Activated CD8-positive, alpha-beta memory T cell treated with anti-CD3 and anti-CD28 coated beads, Interleukin-2, amount 50 U/mL, for 24 hours (primary cell): Measurements from ENCODE around the gene TBC1D22A.

ENCODE experiments used
- DNase-seq: peaks from one replicate; pipeline ENCODE4 v3.0.0-alpha.2; 2020; ENCODE audit errors: extremely low read depth

The TBC1D22A gene

GRCh38 chr22:46907241-46908215, 145.1 kb downstream of the TBC1D22A start:
- DNase-seq: no peak

DNA sequence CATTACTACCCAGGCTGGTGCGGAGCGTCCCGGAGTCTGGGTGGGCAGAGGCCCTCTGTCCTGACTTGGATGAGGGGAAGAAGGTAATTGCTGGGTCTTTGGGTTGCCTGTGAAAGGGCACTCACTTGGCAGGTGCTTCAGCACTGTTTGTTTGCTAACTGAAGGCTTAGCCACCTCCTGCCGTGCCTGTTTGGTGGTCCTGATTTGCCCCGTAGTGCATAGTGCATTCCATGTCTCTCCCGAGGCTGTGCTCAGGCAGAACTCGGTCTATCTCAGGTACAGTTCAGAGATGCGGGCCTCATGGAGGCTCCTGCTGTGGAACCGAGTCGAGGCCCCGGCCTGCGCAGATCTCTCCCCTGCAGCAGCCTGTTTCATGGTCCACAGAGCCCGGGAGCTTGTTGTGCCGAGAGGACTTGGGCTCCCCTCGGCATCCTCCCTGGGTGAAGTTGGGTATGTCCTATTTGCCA, 146.2 kb downstream of the TBC1D22A start:
- no peak for DNase-seq

DNA sequence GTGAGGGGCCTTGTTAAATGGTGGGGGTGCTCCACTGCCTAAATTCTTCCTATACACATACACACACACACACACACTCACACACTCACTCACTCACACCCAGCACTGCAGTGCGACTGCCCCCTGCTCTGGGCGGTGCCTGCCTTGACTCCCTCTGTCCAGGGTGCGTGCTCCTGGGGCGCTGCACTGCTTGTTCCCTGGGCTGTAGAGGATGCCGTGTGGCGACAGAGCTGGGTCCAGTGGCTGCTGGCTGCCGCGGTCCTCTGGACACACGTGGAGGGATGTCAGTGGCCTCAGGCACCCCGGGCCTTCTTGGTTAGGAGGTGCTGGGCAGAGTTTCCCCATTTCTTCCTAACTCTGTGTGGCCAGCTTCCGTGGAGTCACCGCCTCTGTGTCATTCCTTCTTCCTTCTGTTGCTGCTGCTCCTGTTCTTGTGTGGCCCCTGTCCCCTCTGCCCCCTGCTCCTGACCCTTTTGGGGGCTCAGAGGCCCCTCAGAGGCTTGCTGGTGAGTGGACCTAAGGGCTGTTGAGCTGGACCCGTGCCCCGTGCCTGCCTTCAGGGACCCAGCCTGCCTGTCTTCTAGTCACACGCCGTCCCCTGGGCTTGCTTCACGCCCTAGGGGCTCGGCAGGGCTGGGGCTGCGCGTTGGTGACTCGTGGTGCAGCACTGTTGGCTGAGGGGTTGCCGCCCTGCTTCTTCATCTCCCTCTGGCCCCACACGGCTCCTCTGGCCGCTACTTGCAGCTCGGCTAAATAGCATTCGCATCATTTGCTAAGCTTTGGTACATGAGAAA, 147.0 kb downstream of the TBC1D22A start:
- no peak for DNase-seq

GRCh38 chr22:46910624-46911023, 148.2 kb downstream of the TBC1D22A start:
- DNase-seq: no peak

DNA sequence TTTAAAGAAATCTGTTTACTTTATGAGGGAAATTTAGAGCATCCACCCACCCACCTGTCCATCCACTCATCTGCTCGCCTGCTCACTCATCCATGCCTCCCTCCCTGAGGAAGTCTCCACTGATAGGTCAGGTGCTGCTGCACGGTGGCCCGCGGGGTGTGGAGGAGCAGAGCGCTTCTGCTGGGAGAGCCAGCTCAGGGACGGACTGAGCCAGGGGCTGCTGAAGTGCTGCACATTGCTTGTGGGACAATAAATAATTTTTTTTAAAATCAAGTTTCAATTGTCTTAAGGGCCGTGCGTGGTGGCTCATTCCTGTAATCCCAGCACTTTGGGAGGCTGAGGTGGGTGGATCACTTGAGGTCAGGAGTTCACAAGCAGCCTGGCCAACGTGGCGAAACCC, 148.9 kb downstream of the TBC1D22A start:
- no peak for DNase-seq

DNA sequence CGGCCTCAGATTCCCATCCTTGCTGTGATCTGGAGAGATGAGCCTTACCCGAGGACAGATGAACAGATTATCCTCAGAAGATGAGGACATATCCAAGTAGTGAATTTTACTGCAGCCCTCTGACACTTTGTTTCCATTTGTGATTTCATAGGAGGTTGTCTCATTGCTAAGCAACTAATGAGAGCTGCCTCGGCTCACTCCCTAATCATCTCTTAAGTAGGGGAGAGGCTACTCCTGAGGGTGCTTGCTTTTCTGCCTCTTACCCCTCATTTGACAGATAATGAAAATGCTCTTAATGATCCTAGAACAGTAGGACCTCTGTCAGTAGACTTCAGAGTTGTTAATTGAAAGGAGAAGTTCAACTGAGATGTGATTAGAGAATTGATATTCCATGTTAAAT, 150.9 kb downstream of the TBC1D22A start:
- no peak for DNase-seq

DNA sequence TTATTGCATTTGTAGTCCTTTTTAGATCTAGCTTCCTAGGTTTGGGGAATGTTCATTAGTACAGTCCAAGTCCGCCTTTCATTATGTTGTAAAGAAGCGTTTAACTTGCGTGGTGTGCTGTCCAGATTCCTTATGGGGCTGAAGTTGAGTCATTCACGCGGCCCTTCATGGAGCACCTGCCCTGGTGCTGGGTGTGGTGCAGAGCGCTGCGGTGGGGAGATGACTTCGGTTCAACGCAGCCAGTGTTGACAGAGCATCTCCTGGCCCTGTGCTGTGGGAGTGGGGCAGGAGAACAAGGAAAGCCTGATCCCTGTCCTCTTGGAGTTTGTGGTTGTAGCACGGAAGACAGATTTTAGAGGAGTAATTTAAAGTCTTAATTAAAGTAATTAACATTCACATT, 152.0 kb downstream of the TBC1D22A start:
- DNase-seq: no peak

GRCh38 chr22:46914916-46915894, 152.8 kb downstream of the TBC1D22A start:
- DNase-seq: no peak

DNA sequence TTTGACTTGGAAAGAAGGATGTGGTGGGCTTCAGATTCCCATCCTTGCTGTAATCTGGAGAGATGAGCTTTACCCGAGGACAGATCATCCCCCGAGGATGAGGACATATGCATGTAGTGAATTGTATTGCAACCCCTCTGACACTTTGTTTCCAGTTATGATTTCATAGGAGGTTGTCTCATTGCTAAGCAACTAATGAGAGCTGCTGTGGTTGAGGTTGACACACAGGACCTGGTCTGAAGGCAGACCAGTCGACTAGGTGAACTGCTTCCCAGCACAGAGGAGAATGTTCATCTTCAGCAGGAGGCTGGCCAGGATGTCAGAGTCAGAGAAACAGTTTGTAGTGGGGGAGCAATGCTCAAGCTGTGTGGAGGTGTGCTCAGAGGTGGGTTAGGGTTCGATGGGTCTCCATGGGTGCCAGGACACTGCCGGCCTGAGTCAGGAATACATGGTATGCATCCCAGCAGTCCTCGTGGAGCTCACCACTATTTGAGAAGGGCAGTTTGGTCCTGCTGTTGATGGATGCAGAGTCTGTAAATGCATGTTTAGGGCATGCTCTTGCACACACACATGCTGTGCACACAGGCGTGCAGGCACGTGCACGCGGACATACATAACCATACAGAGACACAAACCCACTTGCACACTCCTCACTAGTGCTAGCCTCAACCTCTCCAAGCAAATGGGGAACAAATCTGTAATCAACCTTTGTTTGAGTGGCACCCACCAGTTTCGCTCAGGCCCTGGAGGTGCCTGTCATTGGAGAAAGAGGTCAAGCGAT, 153.7 kb downstream of the TBC1D22A start:
- DNase-seq: no peak

DNA sequence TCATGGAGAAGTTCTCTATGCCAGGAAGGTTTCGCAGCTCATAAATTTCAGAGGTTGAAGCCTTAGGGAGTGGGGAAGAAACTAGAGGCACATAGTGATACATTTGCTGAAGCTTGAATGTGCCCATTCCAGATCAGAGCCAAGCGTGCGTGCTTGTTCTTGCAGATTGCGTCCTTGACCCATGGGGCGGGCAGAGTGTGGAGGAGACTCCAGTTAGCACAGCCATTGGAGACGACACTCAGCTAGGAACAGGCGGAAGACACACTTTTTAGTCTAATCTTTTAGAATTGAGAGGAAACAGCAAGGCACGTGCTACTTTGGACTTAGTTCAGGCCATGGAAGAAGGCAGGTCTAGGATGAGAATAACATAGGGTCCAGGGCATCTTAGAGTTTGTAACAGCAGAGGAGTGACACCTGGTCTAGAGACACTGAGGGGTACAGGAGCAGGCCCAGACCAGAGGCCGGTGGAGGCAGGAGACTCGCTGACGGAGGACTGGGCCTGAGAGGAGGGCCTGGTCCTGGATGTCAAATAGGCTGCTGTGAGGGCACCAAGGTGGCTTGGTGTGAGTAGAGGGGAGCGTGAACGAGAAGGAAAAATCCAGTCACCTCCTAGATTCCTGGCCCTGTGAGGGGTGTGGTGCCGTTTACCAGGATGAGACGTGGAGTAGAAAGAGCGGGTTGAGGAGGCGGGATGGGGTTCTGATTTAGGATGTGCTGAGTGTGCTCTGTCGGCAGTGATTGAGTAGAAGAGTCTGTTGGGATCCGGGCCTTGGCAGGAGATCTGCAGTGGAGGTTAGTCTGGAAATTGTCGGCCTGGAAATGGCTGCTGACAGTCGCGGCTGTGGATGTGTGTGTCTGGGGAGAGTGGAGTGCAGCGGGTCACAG, 154.7 kb downstream of the TBC1D22A start:
- no peak for DNase-seq

- DNase-seq: no peak
Observed at GRCh38 chr22:46917771-46918101, 155.3 kb downstream of the TBC1D22A start.

DNA sequence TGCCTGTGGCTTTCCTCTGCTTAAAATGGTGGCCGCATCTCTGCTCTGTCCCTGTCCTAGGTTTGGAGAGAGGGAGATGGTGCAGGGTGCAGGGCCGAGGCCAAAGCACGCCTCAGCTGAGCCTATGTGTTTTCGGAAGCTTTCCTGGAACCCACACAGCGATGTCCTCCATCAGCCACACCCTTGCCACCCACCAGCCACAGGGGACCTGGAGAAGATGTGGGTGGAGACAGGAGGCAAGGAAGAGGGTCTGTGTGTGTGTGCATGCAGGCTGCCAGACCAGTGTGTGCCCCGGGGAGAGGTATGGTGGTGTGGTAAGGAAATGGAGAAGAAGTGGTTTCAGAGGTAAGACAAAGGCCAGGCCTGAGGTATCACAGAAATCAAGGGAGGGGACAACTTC, 155.7 kb downstream of the TBC1D22A start:
- DNase-seq: no peak

DNA sequence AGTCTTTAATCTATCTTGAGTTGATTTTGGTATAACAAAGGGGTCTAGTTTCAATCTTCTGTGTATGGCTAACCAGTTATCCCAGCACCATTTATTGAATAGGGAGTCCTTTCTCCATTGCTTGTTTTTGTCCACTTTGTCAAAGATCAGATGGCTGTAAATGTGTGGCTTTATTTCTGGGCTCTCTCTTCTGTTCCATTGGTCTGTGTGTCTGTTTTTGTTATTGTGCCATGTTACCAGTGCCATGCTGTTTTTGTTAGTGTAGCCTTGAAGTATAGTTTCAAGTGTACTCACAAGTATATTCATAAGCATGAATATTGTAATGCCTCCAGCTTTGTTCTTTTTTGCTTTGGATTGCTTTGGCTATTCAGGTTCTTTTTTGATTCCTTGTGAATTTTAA, 159.6 kb downstream of the TBC1D22A start:
- no peak for DNase-seq

DNA sequence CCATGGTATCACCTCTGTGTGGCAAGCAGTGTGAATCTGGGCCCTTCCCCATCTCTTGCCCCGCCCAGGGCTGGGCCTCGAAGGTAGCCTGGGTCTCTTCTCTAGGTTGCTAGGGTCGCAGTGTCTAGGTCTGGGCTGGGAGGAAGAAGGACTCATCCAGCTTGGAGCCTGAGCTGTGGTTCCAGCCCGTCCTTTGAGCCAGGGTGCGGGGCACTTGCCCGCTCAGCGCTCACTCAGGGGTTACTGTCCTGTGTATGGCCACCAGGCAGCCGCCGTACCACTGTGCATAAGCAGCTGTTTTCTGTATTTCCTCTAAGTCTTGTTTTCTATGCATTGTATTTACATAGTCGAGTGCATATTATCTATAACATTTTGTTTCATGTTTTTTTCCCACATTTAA, 160.9 kb downstream of the TBC1D22A start:
- DNase-seq: no peak

- no peak for DNase-seq
Observed at GRCh38 chr22:46925818-46926217, 163.4 kb downstream of the TBC1D22A start.

- DNase-seq: no peak
Observed at GRCh38 chr22:46929046-46929709, 166.7 kb downstream of the TBC1D22A start.

DNA sequence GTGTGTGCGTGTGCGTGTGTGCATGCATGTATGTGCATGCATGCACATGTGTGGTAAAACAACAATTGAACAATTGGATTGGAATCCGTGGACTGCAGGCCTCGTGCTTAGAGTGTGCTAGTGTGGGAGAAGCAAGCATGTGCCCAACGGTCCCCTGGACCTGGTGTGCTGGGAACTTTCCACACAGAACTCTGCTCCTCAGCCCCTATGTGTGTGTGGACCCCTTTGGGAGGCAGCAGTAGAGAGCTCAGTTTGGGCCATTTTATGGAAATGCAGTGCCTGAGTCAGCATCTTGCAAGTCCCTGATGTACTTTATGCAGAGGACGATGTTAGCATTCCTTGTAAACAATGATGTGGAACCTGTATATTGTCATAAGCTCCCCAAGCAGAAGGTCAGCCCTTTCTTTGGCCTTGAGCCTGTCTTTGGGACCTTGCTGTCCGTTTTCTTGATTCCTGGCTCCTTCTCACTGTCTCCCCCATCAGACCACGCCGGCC, 167.3 kb downstream of the TBC1D22A start:
- no peak for DNase-seq

DNA sequence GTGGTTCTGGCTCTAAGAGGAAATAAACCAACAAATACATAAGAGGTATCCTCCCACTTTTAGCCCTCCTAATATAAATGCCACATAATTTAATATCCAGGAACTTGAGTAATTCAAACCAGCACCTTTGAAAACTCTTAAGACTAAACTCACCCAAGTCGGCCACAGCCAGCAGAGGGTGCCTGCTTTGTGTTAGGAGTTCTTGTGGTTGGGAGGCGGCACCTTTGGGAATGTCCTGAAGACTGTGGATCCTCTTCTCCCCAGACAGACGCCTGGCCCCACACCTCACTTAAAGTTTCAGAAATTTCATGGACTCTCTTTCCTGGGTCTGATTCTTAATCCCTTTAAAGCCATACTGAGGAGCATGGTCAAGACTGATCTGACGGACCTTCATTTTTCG, 169.0 kb downstream of the TBC1D22A start:
- no peak for DNase-seq

DNA sequence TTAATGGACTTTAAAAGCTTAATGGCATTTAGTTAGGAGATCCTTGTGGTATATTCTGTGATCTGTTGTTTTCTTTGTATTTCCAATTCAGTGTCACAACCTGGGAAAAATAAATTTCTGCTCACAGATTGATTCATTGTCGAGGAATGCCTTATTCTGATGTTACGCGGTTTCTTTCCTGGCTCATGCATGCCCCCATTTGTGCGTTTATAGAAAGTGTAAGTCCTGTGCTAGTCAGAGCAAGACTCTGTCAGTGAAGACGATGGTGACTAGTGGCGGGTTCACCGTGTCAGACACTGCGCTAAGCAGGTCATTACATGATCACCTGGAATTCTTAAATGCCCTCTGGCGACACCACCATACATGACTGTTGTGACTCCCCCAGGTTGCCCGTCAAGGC, 169.4 kb downstream of the TBC1D22A start:
- no peak for DNase-seq
